Esophagus muscularis mucosa (tissue), 3 donors: ENCODE data around the gene DNA2.

Experiments used
- CTCF ChIP-seq, 3 experiments: fragments of 200-600 bp in 2 of 3; fragments of 450-650 bp in 1 of 3; sonication (generic) in 2 of 3; IDR thresholded peaks; one replicate each; pipeline ENCODE4 v1.5.1; 2017 to 2019; ENCODE audit warnings: antibody characterized with exemption in 3 of 3, mild to moderate bottlenecking in 2 of 3, moderate library complexity in 1 of 3
- POLR2A ChIP-seq: fragments of 450-650 bp; IDR thresholded peaks from one replicate; pipeline ENCODE4 v1.6.1; 2017; ENCODE audit warnings: antibody characterized with exemption, moderate library complexity, mild to moderate bottlenecking, low read depth

GRCh38 chr10:68489919-68490318, 18.1 kb upstream of the DNA2 start:
- TF ChIP-seq CTCF (IDR thresholded peaks at IDR 0.05) (no peak), POLR2A (no peak)
